GM12878 (cell line): ENCODE data around the gene PARN. TPM values are rescaled to one million over a fixed set of nuclear protein-coding genes. Genes with fewer than 3 reads are reported as not detected.

Experiments used
- ATAC-seq: fragments of 200-7000 bp; cut with Tn5 transposase; 3 replicates; pipeline ENCODE4 v1.9.1; 2020; ENCODE audit warnings: mild to moderate bottlenecking, moderate library complexity
- BruUV-seq: library from RNA; stranded (reverse); fragments of 400-500 nt; replicated peaks from 2 replicates; lab custom pipeline; 2021; lab: Mats Ljungman, UMichigan
- CTCF ChIA-PET: fragments of 300-600 bp; sonication (Branson Sonifier 250); formaldehyde crosslinking; extraction: SDS; loops from one replicate; lab custom pipeline; 2021; ENCODE audit warnings: inconsistent platforms; lab: Yijun Ruan, JAX
- POLR2A ChIA-PET: fragments of 350-600 bp; formaldehyde crosslinking; extraction: SDS; loops from one replicate; lab custom pipeline; 2021; ENCODE audit warnings: inconsistent platforms; lab: Charles Lee
- RAD21 ChIA-PET: fragments of 300-600 bp; sonication (Branson Sonifier 250); formaldehyde crosslinking; loops from one replicate; lab custom pipeline; 2023; ENCODE audit warnings: antibody characterized with exemption; ENCODE audit not compliant: unreplicated experiment; lab: Charles Lee
- SMC1A ChIA-PET: fragments of 300-600 bp; sonication (Branson Sonifier 250); formaldehyde crosslinking; loops from one replicate; lab custom pipeline; 2023; ENCODE audit not compliant: unreplicated experiment, uncharacterized antibody; lab: Charles Lee
- DNase-seq: peaks from one replicate; pipeline ENCODE4 v3.0.0-alpha.2; 2011; ENCODE audit warnings: low read depth, low spot score
- FAIRE-seq: peaks from 3 replicates; lab custom pipeline; 2011; peaks lifted over from hg19 to GRCh38; lab: Jason Lieb, UNC
- H2AFZ ChIP-seq: 2 replicates; pipeline ENCODE4 v1.6.0; 2011; ENCODE audit warnings: low read depth, low read length, control low read depth; ENCODE audit not compliant: control insufficient read depth
- H3K27ac ChIP-seq: 2 replicates; pipeline ENCODE4 v1.5.1; 2011; ENCODE audit warnings: control low read depth; ENCODE audit not compliant: control insufficient read depth, insufficient read depth
- H3K27me3 ChIP-seq, 2 experiments: replicated peaks in 1 of 2; 2 replicates each; pipeline versions ENCODE4 v1.6.0 to v1.6.1; 2011; ENCODE audit warnings: low read length in 1 of 2; ENCODE audit not compliant: control insufficient read depth in 2 of 2, insufficient read depth in 2 of 2
- H3K36me3 ChIP-seq, 2 experiments: 2 replicates each; pipeline ENCODE4 v1.5.1; 2011; ENCODE audit warnings: low read length in 1 of 2; ENCODE audit not compliant: control insufficient read depth in 2 of 2, insufficient read depth in 2 of 2
- H3K4me1 ChIP-seq: 2 replicates; pipeline ENCODE4 v1.6.1; 2011; ENCODE audit warnings: mild to moderate bottlenecking, low read length, moderate library complexity, mixed read lengths; ENCODE audit not compliant: control insufficient read depth, insufficient read depth
- H3K4me2 ChIP-seq: 2 replicates; pipeline ENCODE4 v1.6.0; 2011; ENCODE audit warnings: control low read depth; ENCODE audit not compliant: control insufficient read depth, insufficient read depth
- H3K4me3 ChIP-seq: fragments of 200-600 bp; sonication (generic); 2 replicates; pipeline ENCODE4 v1.5.1; 2016
- H3K79me2 ChIP-seq: 2 replicates; pipeline ENCODE4 v1.6.0; 2011; ENCODE audit warnings: low read length; ENCODE audit not compliant: control insufficient read depth, insufficient read depth
- H3K9ac ChIP-seq: 2 replicates; pipeline ENCODE4 v1.8.0; 2011; ENCODE audit warnings: low read length, control low read depth, mixed read lengths; ENCODE audit not compliant: control insufficient read depth, insufficient read depth
- H3K9me3 ChIP-seq: replicated peaks from 3 replicates; pipeline ENCODE4 v1.5.1; 2011; ENCODE audit warnings: mild to moderate bottlenecking, low read length; ENCODE audit not compliant: control insufficient read depth, insufficient read depth
- H4K20me1 ChIP-seq: 2 replicates; pipeline ENCODE4 v1.6.0; 2011; ENCODE audit not compliant: control insufficient read depth, insufficient read depth
- CEBPB ChIP-seq, 2 experiments: fragments of 150-350 bp in 1 of 2; IDR thresholded peaks; 2 replicates each; pipeline ENCODE4 v1.6.1; 2012 to 2014; ENCODE audit warnings: low read depth in 2 of 2, low read length in 2 of 2, borderline replicate concordance in 1 of 2, inconsistent platforms in 1 of 2
- E4F1 ChIP-seq: fragments of 450-650 bp; IDR thresholded peaks from 2 replicates; pipeline ENCODE4 v1.6.1; 2018; ENCODE audit warnings: borderline replicate concordance, mild to moderate bottlenecking; ENCODE audit not compliant: partially characterized antibody
- EZH2 ChIP-seq: IDR thresholded peaks from 2 replicates; pipeline ENCODE4 v1.6.1; 2012; ENCODE audit warnings: low read depth, mild to moderate bottlenecking, control low read depth, inconsistent platforms, low read length, borderline replicate concordance; ENCODE audit not compliant: control insufficient read depth
- PAX8 ChIP-seq: fragments of 450-650 bp; IDR thresholded peaks from 2 replicates; pipeline ENCODE4 v1.6.1; 2017; ENCODE audit warnings: mild to moderate bottlenecking, moderate library complexity
- POLR2A ChIP-seq: IDR thresholded peaks from 2 replicates; pipeline ENCODE4 v1.6.1; 2011; ENCODE audit warnings: low read depth, mild to moderate bottlenecking, low read length
- SIN3A ChIP-seq: IDR thresholded peaks from 2 replicates; pipeline ENCODE4 v1.6.1; 2012; ENCODE audit warnings: low read depth, low read length, improper control_type of control experiment
- ZNF592 ChIP-seq: fragments of 450-650 bp; IDR thresholded peaks from 2 replicates; pipeline ENCODE4 v1.6.1; 2017; ENCODE audit warnings: mild to moderate bottlenecking, moderate library complexity
- WGBS: methylation state at CpG from one replicate; pipeline ENCODE4 v1.1.6; 2016; ENCODE audit warnings: low lambda C conversion rate; ENCODE audit not compliant: insufficient replicate concordance, insufficient coverage; ENCODE audit errors: missing lambda C conversion rate; 5-methylcytosine and 5-hydroxymethylcytosine counted together
- in situ Hi-C: fragments of 300-500 bp; cut with MboI; formaldehyde crosslinking; loops from 9 replicates; pipeline ENCODE4 v1.14.3; 2018; ENCODE audit warnings: mixed read lengths
- intact Hi-C: fragments of 100-400 bp; cut with micrococcal nuclease; formaldehyde crosslinking; loops from one replicate; pipeline ENCODE4 v1.14.2; 2022; ENCODE audit not compliant: unreplicated experiment
- polyA plus RNA-seq, 11 experiments: library from polyadenylated mRNA; depleted of rRNA in 4 of 11; unstranded in 6 of 11; stranded (reverse) in 5 of 11; fragments of >200 nt; fragmentation: Nextera tagmentation in 4 of 11; fragmentation: Illumina TruSeq in 1 of 11; extraction: Ambion mirVana in 4 of 11; extraction: Trizol in 1 of 11; gene quantifications; 1 replicate in 1 of 11; 2 replicates in 10 of 11; pipeline versions ENCODE4 v1.2.1 to v1.2.3, GENCODE V29; 2011 to 2016; ENCODE audit warnings: inconsistent platforms in 2 of 11, missing spikeins in 2 of 11, low read depth in 1 of 11
- total RNA-seq, 4 experiments: library from RNA; depleted of rRNA in 3 of 4; stranded (reverse); fragments of >200 nt in 3 of 4; fragmentation: Illumina TruSeq in 1 of 4; extraction: Trizol in 1 of 4; gene quantifications; 2 replicates each; pipeline versions ENCODE4 v1.2.1 to v1.2.3, GENCODE V29; 2013 to 2021

PARN gene
- total and polyA plus RNA-seq, 10 of the 15 experiments (the other 5 are each of a cell fraction or from before 2014, with no cell fraction given) = 15.6 to 77.3 (median 47.7) TPM

- TF ChIP-seq E4F1 = no peak
These were observed 65.7 kb downstream of the PARN start (continued) for GRCh38 chr16:14564323-14564722.

- FAIRE-seq = no peak
- RAD21 ChIA-PET = interaction anchor here (0.7 to 1.2 kb wide), 3 partner anchors 13 to 283 kb away, joined by 3 to 4 read pairs (median 3); no protein-coding TSS in a partner anchor
These were observed 67.2 kb downstream of the PARN start for GRCh38 chr16:14562691-14563491.

More at GRCh38 chr16:14562691-14563491, 67.2 kb downstream of the PARN start:
- ChIA-PET POLR2A (no interaction called here), SMC1A (interaction anchor here (0.7 kb wide), 2 partner anchors 34 to 58 kb away, joined by 3 read pairs; no protein-coding TSS in a partner anchor), CTCF (interaction anchor here (0.7 to 1.3 kb wide), 2 partner anchors 210 to 314 kb away, joined by 3 to 4 read pairs; no protein-coding TSS in a partner anchor)
- no peak for DNase-seq
- no peak overlapping the region for H3K9ac ChIP-seq
- H3K36me3 ChIP-seq = peaks cover 2 to 5% of the 10 kb centered on the region in 2 experiments; a peak in 3 of 4 replicates
- in situ Hi-C loops = no loop called here
- no peak for TF ChIP-seq POLR2A
- no peak for TF ChIP-seq SIN3A
- no peak for TF ChIP-seq ZNF592
- no peak for TF ChIP-seq EZH2
- no peak for TF ChIP-seq CEBPB (IDR thresholded peaks at IDR 0.05; ENCODE audit: borderline replicate concordance in 1 of 2, low read depth in 2 of 2, low read length in 2 of 2)
- TF ChIP-seq PAX8 = no peak
- no peak overlapping the region for H3K4me2 ChIP-seq
- no peaks in the 10 kb centered on the region for H4K20me1 ChIP-seq
- no peak overlapping the region for H3K4me3 ChIP-seq
- no peaks in the 10 kb centered on the region for H3K79me2 ChIP-seq
- no peaks in the 10 kb centered on the region for H3K27me3 ChIP-seq
- no TSS peak for BruUV-seq
- peak; percentile 44 for ATAC-seq
- intact Hi-C loops = no loop called here
- H3K9me3 ChIP-seq = no peaks in the 10 kb centered on the region
- H3K27ac ChIP-seq = no peak overlapping the region
- 90% methylated on average over 8 of the region's 8 CpGs for WGBS
- no peak overlapping the region for H2AFZ ChIP-seq
- no peaks in the 10 kb centered on the region for H3K4me1 ChIP-seq
